HepG2 (cell line): ENCODE measurements around the gene CACNA1D.

Experiments
- CEBPB ChIP-seq: IDR thresholded peaks from 2 replicates; pipeline ENCODE4 v1.6.1; 2011; ENCODE audit warnings: low read depth, low read length, improper control_type of control experiment, borderline replicate concordance
- CTCF ChIP-seq: sonication (generic); formaldehyde crosslinking; IDR thresholded peaks from 2 replicates; pipeline ENCODE4 v1.5.0; 2020; ENCODE audit warnings: mild to moderate bottlenecking, missing genetic modification reagents, moderate library complexity
- FOSL1 ChIP-seq: sonication (generic); formaldehyde crosslinking; IDR thresholded peaks from 2 replicates; pipeline ENCODE4 v1.9.0; 2021; ENCODE audit warnings: missing genetic modification reagents, borderline replicate concordance
- HMGXB4 ChIP-seq, 2 experiments: sonication (generic) in 1 of 2; formaldehyde crosslinking in 1 of 2; IDR thresholded peaks; 2 replicates each; pipeline versions ENCODE4 v1.4.0 to v1.6.1; 2018 to 2020; ENCODE audit warnings: missing genetic modification reagents in 2 of 2, borderline replicate concordance in 1 of 2, low read depth in 1 of 2, mild to moderate bottlenecking in 1 of 2, missing biosample characterization in 1 of 2
- KLF16 ChIP-seq, 2 experiments: sonication (generic) in 1 of 2; formaldehyde crosslinking in 1 of 2; IDR thresholded peaks; 2 replicates each; pipeline versions ENCODE4 v1.6.1 to v1.8.0; 2016 to 2023; ENCODE audit warnings: missing genetic modification reagents in 2 of 2, missing compliant biosample characterization in 1 of 2
- ZNF281 ChIP-seq: sonication (generic); formaldehyde crosslinking; IDR thresholded peaks from 2 replicates; pipeline ENCODE4 v1.4.0; 2020; ENCODE audit warnings: missing genetic modification reagents, borderline replicate concordance

GRCh38 chr3:53773611-53774368 is 279.4 kb downstream of the CACNA1D start:
- TF ChIP-seq HMGXB4 (CRISPR knock-in tag; IDR thresholded peaks at IDR 0.05; ENCODE audit: borderline replicate concordance in 1 of 2, low read depth in 1 of 2) (no peak), FOSL1 (CRISPR knock-in tag) (no peak), ZNF281 (no peak), KLF16 (CRISPR knock-in tag; IDR thresholded peaks at IDR 0.05) (no peak), CEBPB (no peak), CTCF (CRISPR knock-in tag) (no peak)
